ENCODE results near the gene PCCA. TPM values are rescaled to one million over a fixed set of nuclear protein-coding genes. Genes with fewer than 3 reads are reported as not detected.

Gene PCCA
- polyA plus RNA-seq, 1 of the 3 experiments (the other 2 are of a cell fraction): 7.3 TPM

DNA sequence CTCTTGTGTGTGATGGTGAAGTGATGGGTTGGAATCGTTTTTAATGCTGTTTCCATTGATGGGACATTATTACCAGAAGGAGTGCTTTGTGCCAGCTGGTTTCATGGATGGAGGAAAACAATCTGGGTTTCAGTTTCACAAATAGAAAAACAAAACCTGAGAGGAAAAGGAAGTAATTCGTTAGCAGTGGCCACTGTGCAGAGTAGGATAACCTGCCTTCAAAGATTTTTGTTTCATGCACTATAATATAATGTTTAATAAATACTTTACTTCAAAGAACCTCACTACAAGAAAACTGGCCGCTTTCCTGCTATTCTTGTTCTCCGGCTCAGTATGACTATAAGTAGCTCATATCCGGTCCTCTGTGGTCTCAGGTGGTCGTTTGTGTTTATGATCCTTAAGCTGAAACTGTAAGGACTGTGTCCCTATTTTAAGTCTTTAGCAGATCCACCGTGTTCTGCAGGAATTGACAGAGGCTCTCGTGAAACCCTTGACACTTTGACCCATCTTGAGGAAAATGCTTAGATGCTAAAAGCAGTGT is 395.0 kb downstream of the PCCA start:
- CTCF ChIA-PET: interaction anchor here (0.6 to 2.4 kb wide), 3 partner anchors 10 to 568 kb away, joined by 3 to 5 read pairs (median 3); no protein-coding TSS in a partner anchor
- no peaks in the 10 kb centered on the region for H3K9me2 ChIP-seq
- no peak overlapping the region for H3K27ac ChIP-seq (ENCODE audit: low read depth in 2 of 2, low read length in 1 of 2)
- no peak overlapping the region for H3K4me3 ChIP-seq (ENCODE audit: low read depth in 2 of 2, low read length in 1 of 2)
- no peaks in the 10 kb centered on the region for H4K20me1 ChIP-seq (ENCODE audit: insufficient read depth)
- no peak for DNase-seq
- no peak overlapping the region for H3K4me2 ChIP-seq
- 87% methylated on average over 8 of the region's 8 CpGs for WGBS (ENCODE audit: low lambda C conversion rate)
- no peak overlapping the region for H2AFZ ChIP-seq (ENCODE audit: low read depth)
- H3K9me3 ChIP-seq: no peaks in the 10 kb centered on the region
- POLR2A ChIA-PET: no interaction called here
- no peak overlapping the region for H3K9ac ChIP-seq
- TF ChIP-seq NFIC (IDR thresholded peaks at IDR 0.05; ENCODE audit: borderline replicate concordance) (no peak), TCF12 (IDR thresholded peaks at IDR 0.05) (no peak), RXRA (IDR thresholded peaks at IDR 0.05; ENCODE audit: borderline replicate concordance, low read depth) (no peak), MEF2A (IDR thresholded peaks at IDR 0.05; ENCODE audit: borderline replicate concordance, low read depth) (no peak), CHD2 (IDR thresholded peaks at IDR 0.05; ENCODE audit: low read length, partially characterized antibody) (no peak), GATA2 (CRISPR knock-in tag; IDR thresholded peaks at IDR 0.05) (no peak), MXI1 (IDR thresholded peaks at IDR 0.05; ENCODE audit: low read depth, low read length) (no peak), FOXJ3 (CRISPR knock-in tag; IDR thresholded peaks at IDR 0.05) (no peak), FOXM1 (IDR thresholded peaks at IDR 0.05; ENCODE audit: low read depth) (no peak), TAF1 (IDR thresholded peaks at IDR 0.05; ENCODE audit: borderline replicate concordance, low read depth, low read length) (no peak), FOSL2 (IDR thresholded peaks at IDR 0.05; ENCODE audit: borderline replicate concordance, low read depth) (no peak), SMC3 (IDR thresholded peaks at IDR 0.05; ENCODE audit: low read depth, low read length) (no peak)
- TF ChIP-seq, protein P1, sequence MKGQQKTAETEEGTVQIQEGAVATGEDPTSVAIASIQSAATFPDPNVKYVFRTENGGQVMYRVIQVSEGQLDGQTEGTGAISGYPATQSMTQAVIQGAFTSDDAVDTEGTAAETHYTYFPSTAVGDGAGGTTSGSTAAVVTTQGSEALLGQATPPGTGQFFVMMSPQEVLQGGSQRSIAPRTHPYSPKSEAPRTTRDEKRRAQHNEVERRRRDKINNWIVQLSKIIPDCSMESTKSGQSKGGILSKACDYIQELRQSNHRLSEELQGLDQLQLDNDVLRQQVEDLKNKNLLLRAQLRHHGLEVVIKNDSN (IDR thresholded peaks at IDR 0.05; ENCODE audit: borderline replicate concordance, low read depth): no peak
- TF ChIP-seq, protein P2, sequence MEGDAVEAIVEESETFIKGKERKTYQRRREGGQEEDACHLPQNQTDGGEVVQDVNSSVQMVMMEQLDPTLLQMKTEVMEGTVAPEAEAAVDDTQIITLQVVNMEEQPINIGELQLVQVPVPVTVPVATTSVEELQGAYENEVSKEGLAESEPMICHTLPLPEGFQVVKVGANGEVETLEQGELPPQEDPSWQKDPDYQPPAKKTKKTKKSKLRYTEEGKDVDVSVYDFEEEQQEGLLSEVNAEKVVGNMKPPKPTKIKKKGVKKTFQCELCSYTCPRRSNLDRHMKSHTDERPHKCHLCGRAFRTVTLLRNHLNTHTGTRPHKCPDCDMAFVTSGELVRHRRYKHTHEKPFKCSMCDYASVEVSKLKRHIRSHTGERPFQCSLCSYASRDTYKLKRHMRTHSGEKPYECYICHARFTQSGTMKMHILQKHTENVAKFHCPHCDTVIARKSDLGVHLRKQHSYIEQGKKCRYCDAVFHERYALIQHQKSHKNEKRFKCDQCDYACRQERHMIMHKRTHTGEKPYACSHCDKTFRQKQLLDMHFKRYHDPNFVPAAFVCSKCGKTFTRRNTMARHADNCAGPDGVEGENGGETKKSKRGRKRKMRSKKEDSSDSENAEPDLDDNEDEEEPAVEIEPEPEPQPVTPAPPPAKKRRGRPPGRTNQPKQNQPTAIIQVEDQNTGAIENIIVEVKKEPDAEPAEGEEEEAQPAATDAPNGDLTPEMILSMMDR (IDR thresholded peaks at IDR 0.05): no peak
- TF ChIP-seq, protein P3, sequence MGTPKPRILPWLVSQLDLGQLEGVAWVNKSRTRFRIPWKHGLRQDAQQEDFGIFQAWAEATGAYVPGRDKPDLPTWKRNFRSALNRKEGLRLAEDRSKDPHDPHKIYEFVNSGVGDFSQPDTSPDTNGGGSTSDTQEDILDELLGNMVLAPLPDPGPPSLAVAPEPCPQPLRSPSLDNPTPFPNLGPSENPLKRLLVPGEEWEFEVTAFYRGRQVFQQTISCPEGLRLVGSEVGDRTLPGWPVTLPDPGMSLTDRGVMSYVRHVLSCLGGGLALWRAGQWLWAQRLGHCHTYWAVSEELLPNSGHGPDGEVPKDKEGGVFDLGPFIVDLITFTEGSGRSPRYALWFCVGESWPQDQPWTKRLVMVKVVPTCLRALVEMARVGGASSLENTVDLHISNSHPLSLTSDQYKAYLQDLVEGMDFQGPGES (IDR thresholded peaks at IDR 0.05; ENCODE audit: low read depth, low read length): no peak
- TF ChIP-seq, protein P4, sequence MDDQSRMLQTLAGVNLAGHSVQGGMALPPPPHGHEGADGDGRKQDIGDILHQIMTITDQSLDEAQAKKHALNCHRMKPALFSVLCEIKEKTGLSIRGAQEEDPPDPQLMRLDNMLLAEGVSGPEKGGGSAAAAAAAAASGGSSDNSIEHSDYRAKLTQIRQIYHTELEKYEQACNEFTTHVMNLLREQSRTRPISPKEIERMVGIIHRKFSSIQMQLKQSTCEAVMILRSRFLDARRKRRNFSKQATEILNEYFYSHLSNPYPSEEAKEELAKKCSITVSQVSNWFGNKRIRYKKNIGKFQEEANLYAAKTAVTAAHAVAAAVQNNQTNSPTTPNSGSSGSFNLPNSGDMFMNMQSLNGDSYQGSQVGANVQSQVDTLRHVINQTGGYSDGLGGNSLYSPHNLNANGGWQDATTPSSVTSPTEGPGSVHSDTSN (IDR thresholded peaks at IDR 0.05): no peak
- H3K27me3 ChIP-seq (ENCODE audit: insufficient read depth): no peaks in the 10 kb centered on the region
- no peaks in the 10 kb centered on the region for H3K4me1 ChIP-seq (ENCODE audit: control insufficient read depth in 1 of 2, insufficient read depth in 2 of 2, low read depth in 1 of 2, low read length in 1 of 2)
- H3K79me2 ChIP-seq (ENCODE audit: insufficient read depth): no peaks in the 10 kb centered on the region
- no peaks in the 10 kb centered on the region for H3F3A ChIP-seq (replicated peaks; ENCODE audit: insufficient read depth)
- no peaks in the 10 kb centered on the region for H3K36me3 ChIP-seq (replicated peaks in 1 of 2; ENCODE audit: control insufficient read depth in 1 of 2, insufficient read depth in 2 of 2, low read length in 1 of 2)
